Measurements from ENCODE around the gene SRMS.

SRMS gene, protein sequence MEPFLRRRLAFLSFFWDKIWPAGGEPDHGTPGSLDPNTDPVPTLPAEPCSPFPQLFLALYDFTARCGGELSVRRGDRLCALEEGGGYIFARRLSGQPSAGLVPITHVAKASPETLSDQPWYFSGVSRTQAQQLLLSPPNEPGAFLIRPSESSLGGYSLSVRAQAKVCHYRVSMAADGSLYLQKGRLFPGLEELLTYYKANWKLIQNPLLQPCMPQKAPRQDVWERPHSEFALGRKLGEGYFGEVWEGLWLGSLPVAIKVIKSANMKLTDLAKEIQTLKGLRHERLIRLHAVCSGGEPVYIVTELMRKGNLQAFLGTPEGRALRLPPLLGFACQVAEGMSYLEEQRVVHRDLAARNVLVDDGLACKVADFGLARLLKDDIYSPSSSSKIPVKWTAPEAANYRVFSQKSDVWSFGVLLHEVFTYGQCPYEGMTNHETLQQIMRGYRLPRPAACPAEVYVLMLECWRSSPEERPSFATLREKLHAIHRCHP

DNA sequence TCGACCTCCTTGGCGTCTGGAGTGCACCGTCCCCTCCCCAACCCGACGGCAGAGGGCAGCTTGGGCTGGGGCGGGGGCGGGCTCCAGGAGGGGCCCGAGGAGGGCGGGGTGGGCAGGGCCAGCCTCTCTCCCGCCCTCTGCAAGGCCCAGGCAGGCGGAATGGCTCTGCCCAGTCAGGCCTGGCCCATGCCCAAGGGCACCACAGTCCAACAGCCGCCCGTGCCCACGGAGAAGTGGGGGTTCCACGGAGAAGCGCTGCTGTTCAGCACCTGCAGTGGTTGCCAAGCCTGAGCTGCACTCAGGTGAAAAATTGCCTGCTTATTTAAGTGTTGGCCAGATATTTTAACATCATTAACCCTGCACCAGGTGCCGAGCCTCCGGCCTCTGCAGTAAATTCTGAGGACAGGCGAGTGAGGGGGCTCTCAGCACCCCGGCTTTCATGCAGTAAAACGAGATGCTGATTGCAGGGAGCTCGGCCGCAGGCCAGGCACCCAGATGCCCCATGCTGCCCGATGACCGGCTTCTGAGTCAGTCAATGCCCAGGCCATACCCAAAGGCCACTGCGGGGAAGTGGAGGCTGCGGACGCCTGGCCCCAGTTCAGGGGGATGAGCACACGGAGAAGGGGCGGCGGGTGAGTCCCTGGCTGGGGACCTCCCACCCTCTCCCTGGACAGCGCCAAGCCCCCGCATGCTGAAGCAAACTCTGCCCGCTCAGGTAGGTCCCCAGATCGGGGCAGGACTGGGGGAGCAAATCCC is at the start of gene SRMS:
Gene SRMS (minus strand): TSS at position 25 of the 756 bp plus-strand sequence. CDS start 286 bp downstream, outside the sequence.
- DNase-seq (ENCODE audit: low read depth in 2 of 2): no peak

DNA sequence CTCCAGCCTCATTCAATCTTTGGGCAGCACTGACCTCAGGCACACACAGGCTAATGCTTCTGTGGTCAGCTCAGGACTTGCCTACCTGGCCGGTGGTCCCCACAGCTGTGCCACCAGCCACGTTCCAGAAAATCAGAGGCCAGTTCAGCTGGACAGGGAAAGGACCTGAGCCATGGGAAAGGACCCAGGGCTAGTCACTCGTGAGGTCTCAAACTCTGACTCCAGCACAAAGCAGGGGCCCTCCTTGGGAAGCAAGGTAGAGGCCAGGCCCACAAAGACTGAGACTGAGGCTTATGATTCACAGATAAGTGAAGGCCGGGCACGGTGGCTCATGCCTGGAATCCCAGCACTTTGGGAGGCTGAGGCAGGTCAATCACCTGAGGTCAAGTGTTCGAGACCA is 48.9 kb upstream of the SRMS start:
- DNase-seq (ENCODE audit: low read depth in 2 of 2): no peak

DNA sequence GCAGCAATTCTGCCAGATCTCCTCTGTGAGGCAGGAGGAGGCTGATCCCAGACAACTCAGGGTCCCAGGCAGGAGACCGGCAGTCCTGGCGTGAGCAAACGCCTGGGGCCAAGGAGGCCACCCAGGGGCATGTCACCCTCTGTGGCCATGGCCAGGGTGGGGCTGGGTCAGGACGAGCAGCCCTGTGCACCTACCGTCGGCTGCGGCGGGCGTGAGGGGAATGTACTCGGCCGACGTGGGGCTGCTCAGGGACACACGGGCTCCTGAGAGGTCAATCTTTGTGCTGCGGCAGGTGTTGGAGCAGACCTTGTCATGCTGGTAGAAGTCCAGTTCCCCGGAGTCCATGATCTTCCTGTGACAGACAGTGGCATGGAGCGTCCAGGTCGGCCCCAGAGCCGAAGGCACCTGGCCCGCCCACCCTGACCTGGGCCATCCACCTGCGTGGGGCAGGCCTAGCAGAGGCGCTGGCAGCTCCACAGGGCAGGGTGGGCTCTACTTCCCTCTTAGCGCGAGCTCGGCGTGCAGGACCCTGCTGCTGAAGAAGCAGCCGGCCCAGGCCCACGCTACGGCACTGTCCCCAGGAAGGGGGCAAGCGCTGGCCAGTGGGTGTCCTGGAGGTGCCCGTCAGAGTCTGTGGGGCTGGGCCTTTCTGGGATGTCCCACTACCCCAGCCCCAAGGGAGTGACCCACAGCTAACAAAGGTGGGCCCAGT is 48.0 kb upstream of the SRMS start:
- DNase-seq (ENCODE audit: low read depth in 2 of 2): no peak

DNA sequence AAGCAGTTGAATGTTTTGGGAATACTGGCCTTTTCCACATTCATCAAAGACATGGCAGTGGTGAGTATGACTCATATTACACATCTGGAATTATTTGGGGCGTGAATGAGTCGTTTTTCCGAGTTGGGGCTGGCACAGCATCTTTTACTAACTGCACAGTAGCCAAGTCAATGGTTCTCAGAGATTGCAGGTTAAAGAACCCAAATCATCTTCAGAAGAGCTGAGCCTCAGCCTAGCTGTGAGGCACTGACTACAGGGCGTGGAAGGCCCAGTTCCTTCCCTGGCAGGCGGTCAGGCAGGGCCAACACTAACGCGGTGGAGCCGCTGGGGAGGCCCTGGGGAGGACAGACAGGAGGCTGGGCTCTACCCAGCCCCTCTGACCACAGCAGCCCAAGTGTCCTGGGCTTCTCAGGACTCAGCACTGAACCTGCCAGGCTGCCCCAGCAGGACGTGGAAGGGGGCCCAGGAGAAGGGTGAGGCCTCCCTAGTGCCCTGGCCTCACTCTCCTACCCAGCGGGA is 46.6 kb upstream of the SRMS start:
- no peak for DNase-seq (ENCODE audit: low read depth in 2 of 2)

DNA sequence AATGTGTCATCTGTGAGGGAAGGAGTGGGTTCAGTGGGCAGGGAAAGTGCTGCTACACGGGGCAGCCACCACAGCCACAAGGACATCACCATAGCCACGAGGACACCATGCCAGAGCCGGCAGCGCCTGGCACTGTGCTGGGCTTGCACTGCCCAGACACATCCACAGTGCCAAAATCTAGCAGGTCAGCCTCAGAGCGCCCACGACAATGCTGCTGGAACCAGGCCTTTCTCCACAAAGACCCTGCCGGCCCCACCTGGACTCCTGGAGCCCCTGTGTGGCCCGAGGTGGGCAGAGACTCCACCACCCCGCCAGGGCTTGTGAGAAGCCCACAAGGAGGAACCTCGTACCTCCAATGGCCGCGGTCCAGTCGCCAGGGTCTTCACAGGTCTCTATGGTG is 45.1 kb upstream of the SRMS start:
- DNase-seq (ENCODE audit: low read depth in 2 of 2): no peak

DNA sequence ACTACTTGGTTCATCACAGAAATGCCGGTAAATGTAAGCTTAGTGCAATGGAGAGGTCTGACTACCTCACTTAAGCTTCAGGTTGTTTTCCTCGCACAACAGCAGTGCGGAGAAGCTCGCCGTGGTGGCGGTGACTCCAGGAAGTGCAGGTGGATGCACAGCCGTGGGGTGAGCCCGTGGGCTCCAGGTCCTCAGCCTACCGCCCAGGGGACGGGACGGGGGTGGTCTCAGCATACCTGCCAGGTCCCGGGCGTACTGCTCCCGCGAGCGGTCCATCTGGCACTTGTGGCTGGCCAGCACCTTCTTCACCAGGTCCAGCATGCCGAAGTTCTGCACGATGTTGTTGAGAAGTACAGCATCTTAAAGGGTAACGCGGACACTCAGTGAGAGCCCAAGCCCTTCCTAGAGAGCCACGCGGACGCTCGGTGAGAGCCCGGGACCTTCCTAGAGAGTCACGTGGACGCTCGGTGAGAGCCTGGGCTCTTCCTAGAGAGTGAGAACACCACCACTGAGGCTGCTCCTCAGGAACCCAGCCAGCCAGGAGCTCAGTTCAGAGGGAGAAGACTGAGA is 44.3 kb upstream of the SRMS start:
- DNase-seq (ENCODE audit: low read depth in 2 of 2): no peak

DNA sequence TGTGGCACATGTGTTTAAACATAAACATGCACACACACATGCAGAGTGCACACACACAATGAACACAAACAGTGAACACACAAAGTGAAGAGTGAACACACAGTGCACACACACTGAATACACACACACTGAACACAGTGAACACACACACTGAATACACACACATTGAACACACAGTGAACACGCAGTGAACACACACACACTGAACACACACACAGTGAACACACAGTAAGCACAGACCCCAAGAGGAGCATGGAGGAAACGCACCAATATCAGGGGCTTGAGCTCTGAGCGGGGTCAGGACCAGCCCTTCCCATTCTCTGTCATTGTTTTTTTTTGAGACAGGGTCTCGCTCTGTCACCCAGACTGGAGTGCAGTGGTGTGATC is 43.6 kb upstream of the SRMS start:
- no peak for DNase-seq (ENCODE audit: low read depth in 2 of 2)

DNA sequence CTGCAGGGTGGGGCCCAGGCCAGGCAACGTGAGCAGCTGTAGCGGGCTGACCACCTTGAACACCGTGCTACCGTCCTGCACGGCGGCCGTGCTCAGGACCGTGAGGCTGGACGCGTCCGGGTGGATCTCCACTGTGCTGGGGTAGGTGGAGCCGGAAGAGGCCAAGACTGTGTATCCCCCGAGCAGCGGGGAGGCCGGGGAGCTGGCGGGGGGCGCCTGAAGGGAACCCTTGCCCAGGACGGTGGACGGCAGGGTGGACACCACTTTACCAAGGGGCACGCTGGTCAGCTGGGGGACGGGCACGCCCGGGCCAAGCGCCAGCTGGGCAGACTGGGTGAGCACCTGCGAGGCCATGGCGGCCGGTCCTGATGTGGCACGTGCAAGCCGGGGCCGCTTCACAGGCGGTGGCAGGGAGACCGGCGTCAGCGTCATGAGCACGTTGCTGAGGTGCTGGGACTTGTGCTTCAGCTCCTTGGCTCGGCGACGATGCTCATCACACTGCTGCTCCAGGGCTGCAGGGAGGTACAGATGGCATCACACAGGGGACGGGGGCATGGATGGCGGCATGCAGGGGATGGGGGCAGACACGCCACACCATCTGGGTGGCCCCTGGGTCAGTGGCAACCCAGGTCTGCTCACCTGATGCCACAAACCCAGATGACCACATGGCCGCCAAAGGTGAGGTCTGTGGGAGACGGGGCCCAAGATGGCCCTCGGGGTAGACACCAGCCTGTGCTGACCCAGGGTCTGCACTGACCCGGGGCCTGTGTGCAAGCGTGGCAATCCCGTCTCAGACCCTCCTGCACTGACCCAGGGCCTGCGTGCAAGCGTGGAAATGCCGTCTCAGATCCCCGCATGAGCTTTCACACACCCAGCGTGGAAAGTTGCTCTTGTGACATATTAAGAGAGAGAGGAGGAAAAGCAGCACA is 42.9 kb upstream of the SRMS start:
- DNase-seq (ENCODE audit: low read depth in 2 of 2): no peak

DNA sequence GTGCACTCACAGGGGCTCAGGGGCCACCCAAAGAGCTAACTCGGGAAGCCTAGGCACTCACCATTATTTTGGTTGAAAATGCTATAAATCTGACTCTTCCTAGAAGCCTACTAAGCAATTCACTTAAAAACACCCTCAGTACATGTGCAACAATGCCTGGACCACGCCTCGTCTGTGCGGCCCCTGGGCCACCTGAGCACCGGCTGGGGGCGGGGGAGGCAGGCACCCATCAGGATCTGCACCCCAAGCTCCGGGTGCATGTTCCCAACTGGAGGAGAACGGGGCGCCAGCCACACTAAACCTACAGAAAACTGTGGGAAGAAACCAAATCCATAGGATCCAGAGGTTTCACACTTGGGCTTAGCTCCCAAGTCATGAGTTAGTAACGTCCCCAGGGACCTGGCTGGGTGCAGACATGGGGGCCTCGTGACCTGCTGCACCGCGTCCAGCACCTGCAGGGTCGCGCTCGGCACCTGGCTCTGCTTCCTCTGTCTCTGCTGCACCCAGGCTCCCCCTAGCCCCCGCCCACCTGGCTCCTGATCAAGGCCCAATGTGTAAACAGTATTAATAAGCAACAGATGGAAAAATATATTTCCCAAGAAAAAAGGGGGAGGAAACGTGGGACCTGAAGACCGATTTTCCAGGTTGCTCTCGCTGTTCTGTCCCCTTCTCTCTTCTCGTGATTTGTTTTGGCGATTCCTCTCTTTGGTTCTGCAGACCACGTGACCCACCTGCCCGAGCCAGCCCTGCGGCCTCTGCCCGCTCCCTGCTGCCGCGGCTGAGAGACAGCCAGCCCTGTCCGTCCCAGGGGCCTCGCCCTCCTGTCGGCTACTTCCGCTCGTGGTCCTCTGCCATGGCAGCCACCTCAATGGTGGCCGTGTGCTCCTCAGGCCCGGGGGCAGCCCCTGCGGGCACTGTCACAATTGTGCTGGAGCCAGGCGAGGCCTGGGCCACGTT is 42.0 kb upstream of the SRMS start:
- no peak for DNase-seq (ENCODE audit: low read depth in 2 of 2)

DNA sequence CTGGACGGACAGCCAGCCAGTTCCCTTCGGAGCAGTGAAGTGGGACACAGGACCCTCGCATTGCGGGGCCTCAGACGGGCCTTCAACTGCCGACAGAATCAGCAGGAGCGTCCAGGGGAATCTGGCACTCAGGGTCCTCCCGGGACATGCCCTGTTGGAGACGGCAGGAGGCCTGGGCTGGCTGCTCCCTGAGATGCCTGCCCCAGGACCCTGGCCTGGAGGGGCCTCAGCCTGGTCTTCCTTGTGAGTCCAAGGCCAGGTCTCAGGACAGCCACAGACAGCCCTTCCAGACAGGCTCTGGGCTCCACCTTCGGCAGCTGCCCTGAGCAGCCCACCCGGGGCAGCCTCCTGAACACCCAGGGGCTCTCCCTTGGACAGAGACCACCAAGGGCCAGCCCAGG is 41.1 kb upstream of the SRMS start:
- no peak for DNase-seq (ENCODE audit: low read depth in 2 of 2)

DNA sequence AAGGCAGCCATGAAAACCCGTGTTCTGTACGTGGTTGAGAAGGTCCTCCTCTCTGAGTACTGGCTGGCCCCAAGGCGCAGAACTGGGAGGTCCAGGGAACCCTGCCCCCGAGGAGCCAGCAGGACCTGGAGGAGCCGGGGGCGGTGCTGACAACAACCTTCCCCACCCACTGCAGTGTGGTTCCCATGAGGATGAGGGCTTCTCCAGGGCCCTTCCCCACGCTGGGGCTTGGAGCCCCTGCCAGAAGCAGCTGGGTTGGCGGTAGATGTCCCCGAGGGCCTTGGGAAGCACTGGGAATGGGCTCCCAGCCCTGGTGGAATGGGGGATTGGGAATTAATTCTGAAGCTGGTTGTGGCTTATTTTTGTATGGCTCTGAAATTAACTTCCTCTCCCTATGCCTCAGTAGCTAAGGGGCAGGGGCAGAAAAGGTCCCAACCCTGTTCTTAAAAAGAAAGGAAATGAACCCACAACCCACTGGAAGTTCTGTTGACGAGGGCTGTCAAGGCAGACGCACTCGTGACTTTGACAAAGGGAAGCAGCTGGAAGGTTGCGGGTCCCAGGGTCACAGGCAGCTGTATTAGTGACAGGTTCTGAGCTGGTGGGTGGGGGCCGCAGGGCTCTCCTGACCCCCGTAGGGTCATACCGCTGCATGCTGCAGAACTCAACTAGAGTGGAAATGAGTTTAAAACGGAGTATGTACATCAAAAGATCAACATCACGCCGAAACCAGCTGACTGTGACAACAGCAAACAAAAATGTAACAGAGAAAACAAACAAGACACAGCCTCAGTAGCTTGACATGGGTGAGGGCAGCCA is 40.4 kb upstream of the SRMS start:
- DNase-seq (ENCODE audit: low read depth in 2 of 2): no peak

DNA sequence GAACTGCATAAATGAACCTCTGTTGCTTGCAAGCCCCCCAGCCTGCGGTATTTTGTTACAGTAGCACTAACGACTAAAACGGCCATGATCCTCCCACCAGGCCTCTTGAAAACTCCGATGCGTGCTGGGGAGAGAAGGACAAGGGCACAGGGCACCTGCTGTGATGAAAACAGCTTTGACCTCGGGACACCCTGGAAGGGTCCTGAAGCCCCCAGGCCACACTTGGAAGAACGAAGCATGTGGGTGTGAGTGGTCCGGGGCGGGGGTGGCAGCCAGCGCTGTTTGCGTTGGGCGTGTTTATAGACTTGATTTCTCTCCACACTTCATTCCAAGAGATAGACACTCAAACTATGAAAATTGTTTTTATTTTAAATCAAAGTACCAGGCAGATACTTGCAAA is 39.7 kb upstream of the SRMS start:
- no peak for DNase-seq (ENCODE audit: low read depth in 2 of 2)

DNA sequence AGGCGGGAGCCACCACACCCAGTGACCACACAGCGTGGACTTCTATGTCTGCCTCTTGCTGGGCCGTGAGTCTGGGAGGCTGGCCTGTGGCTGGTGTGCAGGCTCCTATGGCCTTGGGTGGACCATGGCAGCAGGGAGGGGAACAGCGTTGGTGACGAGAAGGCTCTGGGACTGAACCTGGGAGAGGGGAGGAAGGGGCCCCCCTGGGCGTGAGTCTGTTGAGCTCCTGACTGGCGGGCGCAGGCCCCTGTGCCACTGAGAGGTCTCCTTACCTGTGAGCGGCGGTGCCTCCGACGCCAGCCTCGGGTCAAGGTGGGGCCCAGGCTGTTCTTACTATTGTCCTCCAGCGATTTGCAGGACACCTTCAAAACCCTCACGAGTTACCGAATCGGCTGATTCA is 39.2 kb upstream of the SRMS start:
- no peak for DNase-seq (ENCODE audit: low read depth in 2 of 2)

DNA sequence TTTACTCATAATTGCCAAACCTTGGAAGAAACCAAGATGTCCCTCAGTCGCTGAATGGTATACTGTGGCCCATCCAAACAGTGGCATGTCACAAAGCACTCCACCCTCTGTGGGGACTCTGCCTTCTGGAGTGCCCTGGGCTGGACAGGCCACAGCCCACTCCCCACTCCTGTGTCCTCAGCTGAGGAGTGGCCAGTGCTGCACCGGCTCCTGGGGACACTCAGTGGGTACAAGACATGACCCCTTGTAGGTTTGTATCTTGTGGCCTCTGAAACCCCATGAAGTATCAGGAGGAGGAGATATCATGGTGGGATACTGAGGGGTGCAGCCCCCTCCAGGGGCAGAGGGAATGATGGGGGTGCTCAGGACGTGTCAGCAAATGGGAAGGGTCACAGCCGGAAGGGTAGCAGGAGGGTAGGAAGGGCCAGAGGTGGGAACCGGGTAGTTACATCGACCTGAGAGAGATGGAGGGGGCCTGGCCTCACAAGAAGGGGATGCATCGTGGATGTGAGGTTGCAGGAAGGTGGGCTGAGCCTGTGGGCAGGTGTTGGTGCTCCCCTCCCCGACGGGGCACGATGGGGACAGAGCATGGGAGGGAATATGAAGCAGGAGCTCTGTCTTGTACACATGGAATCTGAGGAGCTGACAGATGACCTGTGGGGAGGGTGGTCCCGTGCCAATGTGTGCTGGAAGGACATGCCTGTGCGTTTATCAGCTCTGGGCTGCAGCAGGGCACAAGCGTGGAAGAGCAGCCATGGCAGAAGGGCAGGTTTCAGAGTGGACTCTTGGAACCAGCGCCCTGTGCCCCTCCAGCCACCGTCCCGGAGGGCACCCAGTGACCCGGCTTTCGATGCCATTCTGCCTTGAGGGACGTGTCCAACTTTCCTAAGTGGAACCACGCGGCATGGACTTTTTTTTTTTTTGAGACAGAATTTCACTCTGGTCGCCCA is 38.3 kb upstream of the SRMS start:
- no peak for DNase-seq (ENCODE audit: low read depth in 2 of 2)

DNA sequence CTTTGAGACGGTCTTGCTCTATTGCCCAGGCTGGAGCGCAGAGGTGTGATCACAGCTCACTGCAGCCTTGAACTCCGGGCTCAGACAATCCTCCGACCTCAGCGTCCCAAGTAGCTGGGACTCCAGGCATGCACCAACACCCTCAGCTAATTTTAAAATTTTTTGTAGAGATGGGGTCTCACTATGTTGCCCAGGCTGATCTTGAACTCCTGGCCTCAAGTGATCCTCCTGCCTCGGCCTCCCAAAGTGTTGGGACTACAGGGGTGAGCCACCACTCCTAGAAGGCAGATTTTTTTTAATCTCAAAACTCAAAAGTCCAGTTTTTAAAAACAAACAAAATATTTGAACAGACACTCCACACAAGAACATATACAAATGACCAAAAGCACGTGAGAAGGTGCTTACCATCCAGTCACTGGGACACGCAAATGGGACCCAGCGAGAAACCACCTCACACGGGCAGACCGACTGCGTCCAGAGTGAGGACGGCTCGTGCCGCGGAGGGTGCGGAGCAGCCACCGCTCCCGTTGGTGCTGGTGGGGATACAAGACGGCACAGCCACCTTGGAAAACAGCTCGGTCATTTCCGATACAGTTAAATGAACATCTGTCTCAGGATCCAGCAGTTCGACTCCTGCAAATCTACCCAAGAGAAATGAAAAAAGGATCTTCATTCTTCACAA is 35.0 kb upstream of the SRMS start:
- DNase-seq (ENCODE audit: low read depth in 2 of 2): no peak

DNA sequence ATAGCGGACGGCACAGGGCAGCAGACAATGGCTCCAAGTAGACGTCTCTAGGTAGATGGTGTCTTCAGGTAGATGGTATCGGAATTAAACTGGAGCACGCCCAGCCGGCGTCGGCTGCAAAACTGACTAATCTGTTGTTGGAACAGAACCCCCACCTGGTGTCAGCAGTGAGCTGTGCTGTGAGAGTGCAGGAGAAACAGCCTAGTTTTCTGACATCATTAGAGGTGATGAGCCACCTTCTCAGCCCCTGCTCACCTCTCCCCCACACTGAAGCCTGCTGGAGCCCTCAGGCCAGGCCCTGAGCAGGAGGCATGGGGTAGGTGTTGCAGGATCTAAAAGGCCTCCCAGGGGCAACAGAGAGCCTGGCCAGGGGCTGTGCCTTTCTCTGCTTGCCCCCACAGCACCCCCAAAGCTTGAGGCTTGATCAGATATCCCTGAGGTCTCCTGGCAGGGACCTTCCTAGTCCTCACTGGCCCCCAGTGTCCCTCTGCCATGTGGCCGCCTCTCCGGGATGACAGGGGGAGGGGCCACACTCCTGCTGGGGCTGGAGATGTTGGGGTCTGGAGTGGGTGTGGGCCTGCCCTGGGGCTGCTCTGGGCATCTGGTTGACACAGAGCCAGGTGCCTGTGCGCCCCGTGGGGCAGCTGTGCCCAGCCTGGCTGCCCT is 33.4 kb upstream of the SRMS start:
- peak; percentile 42 to 61 for DNase-seq (ENCODE audit: low read depth in 2 of 2)
